CD4-positive, alpha-beta T cell (primary cell): Measurements from ENCODE around the gene FRMD8. TPM values are rescaled to one million over a fixed set of nuclear protein-coding genes. Genes with fewer than 3 reads are reported as not detected.
A peak's percentile ranks its signal among the peaks of the same experiment; 100 is the strongest.

Source experiments
- ATAC-seq: fragments of 200-7000 bp; cut with Tn5 transposase; one replicate; pipeline ENCODE4 v1.10.0; 2022; ENCODE audit warnings: mild to moderate bottlenecking; ENCODE audit not compliant: poor library complexity
- CTCF ChIA-PET: fragments of 350-600 bp; sonication (Branson Sonifier 250); formaldehyde crosslinking; loops from one replicate; lab custom pipeline; 2021; ENCODE audit warnings: antibody characterized with exemption, inconsistent platforms; lab: Charles Lee
- POLR2A ChIA-PET: fragments of 350-600 bp; sonication (Branson Sonifier 250); formaldehyde crosslinking; loops from one replicate; lab custom pipeline; 2021; ENCODE audit warnings: antibody characterized with exemption, inconsistent platforms; lab: Charles Lee
- DNase-seq, 14 experiments: peaks; one replicate each; pipeline ENCODE4 v3.0.0-alpha.2; 2013 to 2020; ENCODE audit warnings: mixed read lengths in 2 of 14
- H3K27ac ChIP-seq, 2 donors: one replicate each; pipeline versions ENCODE4 v1.5.1 to v1.7.0; 2013; ENCODE audit warnings: low read length in 2 of 2, low read depth in 1 of 2, mild to moderate bottlenecking in 1 of 2
- H3K27me3 ChIP-seq, 2 experiments: 1 replicate in 1 of 2; 2 replicates in 1 of 2; pipeline versions ENCODE4 v1.6.1 to v1.7.0; 2013; ENCODE audit warnings: low read length in 2 of 2, control low read depth in 1 of 2, mild to moderate bottlenecking in 1 of 2, moderate library complexity in 1 of 2; ENCODE audit not compliant: insufficient read depth in 2 of 2, control insufficient read depth in 1 of 2
- H3K36me3 ChIP-seq: one replicate; pipeline ENCODE4 v1.6.1; 2013; ENCODE audit warnings: low read length, control low read depth; ENCODE audit not compliant: insufficient read depth
- H3K4me1 ChIP-seq: one replicate; pipeline ENCODE4 v1.6.1; 2013; ENCODE audit warnings: low read length, control low read depth; ENCODE audit not compliant: insufficient read depth
- H3K4me3 ChIP-seq: one replicate; pipeline ENCODE4 v1.5.1; 2013; ENCODE audit warnings: mild to moderate bottlenecking, low read length, moderate library complexity
- H3K9me3 ChIP-seq, 2 experiments: 1 replicate in 1 of 2; 2 replicates in 1 of 2; pipeline versions ENCODE4 v1.6.1 to v1.7.0; 2013; ENCODE audit warnings: low read length in 2 of 2, mild to moderate bottlenecking in 2 of 2, control low read depth in 1 of 2, moderate library complexity in 1 of 2; ENCODE audit not compliant: control insufficient read depth in 1 of 2, insufficient read depth in 1 of 2
- H3K27ac Mint-ChIP-seq: one replicate; pipeline ENCODE4 v1.8.0; 2020; ENCODE audit warnings: mixed read lengths
- H3K27me3 Mint-ChIP-seq: one replicate; pipeline ENCODE4 v1.8.0; 2021; ENCODE audit warnings: mixed read lengths
- H3K36me3 Mint-ChIP-seq: one replicate; pipeline ENCODE4 v1.8.0; 2021; ENCODE audit warnings: low read depth, mixed read lengths
- H3K4me1 Mint-ChIP-seq: one replicate; pipeline ENCODE4 v1.8.0; 2021; ENCODE audit warnings: low read depth, mixed read lengths
- H3K4me3 Mint-ChIP-seq: one replicate; pipeline ENCODE4 v1.8.0; 2020; ENCODE audit warnings: mild to moderate bottlenecking, mixed read lengths
- H3K9me3 Mint-ChIP-seq: one replicate; pipeline ENCODE4 v1.8.0; 2020; ENCODE audit warnings: mixed read lengths
- CTCF ChIP-seq: fragments of 200-600 bp; IDR thresholded peaks from one replicate; pipeline ENCODE4 v1.8.0; 2022; ENCODE audit warnings: antibody characterized with exemption, mild to moderate bottlenecking
- intact Hi-C, 2 experiments: fragments of 100-400 bp; cut with DNase I in 1 of 2; cut with micrococcal nuclease in 1 of 2; formaldehyde crosslinking; loops; one replicate each; pipeline versions ENCODE4 v1.15.1 to v1.9.0; 2023 to 2025; cut with DNase I, micrococcal nuclease
- total RNA-seq, 174 experiments: library from RNA in 2 of 174; stranded (reverse) in 2 of 174; gene quantifications; one replicate each; pipeline ENCODE4 v1.2.3 and lab custom pipeline; 2021 to 2026

The FRMD8 gene
- total RNA-seq, 2 experiments from 2014 or later: 19.4 to 25.3 TPM

GRCh38 chr11:65454696-65455456, 68.4 kb downstream of the FRMD8 start:
- intact Hi-C loops: no loop called here

GRCh38 chr11:65456418-65456817, 70.0 kb downstream of the FRMD8 start:
- Mint-ChIP-seq H3K4me1 (peaks cover 22% of the 10 kb centered on the region), H3K9me3 (no peaks in the 10 kb centered on the region), H3K27ac (peak overlapping the region; percentile 16), H3K36me3 (no peaks in the 10 kb centered on the region), H3K27me3 (no peaks in the 10 kb centered on the region), H3K4me3 (peak overlapping the region; percentile 68)
- ChIA-PET POLR2A (interaction anchor here (0.6 kb wide), 2 partner anchors 22 to 25 kb away, joined by 3 read pairs; no protein-coding TSS in a partner anchor), CTCF (no interaction called here)
- Histone ChIP-seq H3K9me3 (no peaks in the 10 kb centered on the region), H3K36me3 (no peaks in the 10 kb centered on the region), H3K27me3 (no peaks in the 10 kb centered on the region), H3K4me1 (peaks cover 16% of the 10 kb centered on the region), H3K27ac (no peak overlapping the region), H3K4me3 (no peak overlapping the region)
- TF ChIP-seq CTCF: no peak
- no peak for DNase-seq
- ATAC-seq: no peak
- intact Hi-C loops: no loop called here

More at GRCh38 chr11:65454696-65455456, 68.4 kb downstream of the FRMD8 start:
- peak overlapping the region; percentile 40 for H3K27ac ChIP-seq
- ChIA-PET CTCF (no interaction called here), POLR2A (interaction anchor here (1.0 to 1.3 kb wide), 3 partner anchors 32 to 50 kb away, joined by 3 to 5 read pairs (median 3); partner anchors contain the start of gene NEAT1)
- no peaks in the 10 kb centered on the region for H3K9me3 Mint-ChIP-seq
- H3K27me3 Mint-ChIP-seq: no peaks in the 10 kb centered on the region
- H3K4me3 ChIP-seq: peak overlapping the region; percentile 79
- no peak for TF ChIP-seq CTCF
- peak overlapping the region; percentile 87 for H3K4me3 Mint-ChIP-seq
- peaks cover 0 to 9% of the 10 kb centered on the region in 2 experiments for H3K9me3 ChIP-seq
- peaks cover 16% of the 10 kb centered on the region for H3K4me1 ChIP-seq
- ATAC-seq: peak; percentile 87
- peak overlapping the region; percentile 78 for H3K27ac Mint-ChIP-seq
- H3K27me3 ChIP-seq: no peaks in the 10 kb centered on the region
- H3K36me3 ChIP-seq: no peaks in the 10 kb centered on the region
- H3K4me1 Mint-ChIP-seq: peaks cover 22% of the 10 kb centered on the region
- no peaks in the 10 kb centered on the region for H3K36me3 Mint-ChIP-seq
- DNase-seq: peak; percentile 58 to 89 (median 75)

- no peak overlapping the region for H3K4me3 Mint-ChIP-seq
- TF ChIP-seq CTCF: no peak
- no peak overlapping the region for H3K4me3 ChIP-seq
- ChIA-PET POLR2A (interaction anchor here (1.0 to 2.8 kb wide), 2 partner anchors 38 to 41 kb away, joined by 3 to 13 read pairs; no protein-coding TSS in a partner anchor), CTCF (interaction anchor here (0.7 kb wide), 1 partner anchor 12 kb away, joined by 4 read pairs; no protein-coding TSS in a partner anchor)
- DNase-seq (no peak), ATAC-seq (no peak)
- peaks cover 12% of the 10 kb centered on the region for H3K4me1 ChIP-seq
- H3K27me3 ChIP-seq: no peaks in the 10 kb centered on the region
- no peaks in the 10 kb centered on the region for H3K36me3 Mint-ChIP-seq
- H3K27ac ChIP-seq: no peak overlapping the region
- peaks cover 18% of the 10 kb centered on the region for H3K4me1 Mint-ChIP-seq
- H3K27me3 Mint-ChIP-seq: no peaks in the 10 kb centered on the region
- no peaks in the 10 kb centered on the region for H3K9me3 ChIP-seq
- no peaks in the 10 kb centered on the region for H3K36me3 ChIP-seq
- intact Hi-C loops: no loop called here
- no peak overlapping the region for H3K27ac Mint-ChIP-seq
- no peaks in the 10 kb centered on the region for H3K9me3 Mint-ChIP-seq
Measured at GRCh38 chr11:65459552-65459951, 73.1 kb downstream of the FRMD8 start.

Other genes starting within 250 kb of the FRMD8 start
- gene SPDYC, start 216.4 kb upstream of the FRMD8 start, total RNA-seq: not detected
- gene CAPN1, start 204.7 kb upstream of the FRMD8 start, total RNA-seq: 10 to 100 TPM; 80.3 to 83.2 TPM
- 10 to 100 TPM in 1 of 2 experiments, 1 to 10 TPM in 1; 9.6 to 10.6 TPM for gene POLA2, start 124.7 kb upstream of the FRMD8 start, total RNA-seq
- under 1 TPM in 1 of 2 experiments, not detected in 1; 0.96 TPM for gene CDC42EP2, start 71.8 kb upstream of the FRMD8 start, total RNA-seq
- gene DPF2, start 52.8 kb upstream of the FRMD8 start, total RNA-seq: 10 to 100 TPM; 50.3 to 60.1 TPM
- gene TIGD3, start 31.9 kb upstream of the FRMD8 start, total RNA-seq: under 1 TPM; 0.73 to 0.85 TPM
- 10 to 100 TPM; 40.0 to 40.8 TPM for gene SLC25A45, start 4.0 kb upstream of the FRMD8 start, total RNA-seq
- gene NEAT1, start 36.2 kb downstream of the FRMD8 start, total RNA-seq: 100 to 1,000 TPM; 221 to 223 TPM
- over 10,000 TPM; 31,509 to 32,316 TPM for gene MALAT1, start 112.4 kb downstream of the FRMD8 start, total RNA-seq
- gene SCYL1, start 138.4 kb downstream of the FRMD8 start, total RNA-seq: 10 to 100 TPM; 57.4 to 60.7 TPM
- gene LTBP3, start 171.7 kb downstream of the FRMD8 start, total RNA-seq: 100 to 1,000 TPM; 236 to 238 TPM
- 10 to 100 TPM; 38.7 to 39.9 TPM for gene ZNRD2, start 183.8 kb downstream of the FRMD8 start, total RNA-seq
- 10 to 100 TPM; 23.3 to 27.3 TPM for gene FAM89B, start 185.9 kb downstream of the FRMD8 start, total RNA-seq
- gene EHBP1L1, start 189.4 kb downstream of the FRMD8 start, total RNA-seq: 10 to 100 TPM; 82.6 to 88.5 TPM
- gene KCNK7, start 209.2 kb downstream of the FRMD8 start, total RNA-seq: 1 to 10 TPM; 4.9 to 5.0 TPM
- gene MAP3K11, start 227.6 kb downstream of the FRMD8 start, total RNA-seq: 10 to 100 TPM; 45.2 to 45.8 TPM
- 10 to 100 TPM; 37.3 to 40.5 TPM for gene PCNX3, start 229.1 kb downstream of the FRMD8 start, total RNA-seq